OCI-LY3 (cell line): Measurements from ENCODE around the gene USHBP1.

Source experiments
- H2AFZ ChIP-seq: fragments of 200-600, 300-600 bp; shearing (Covaris generic); 2 replicates; pipeline ENCODE4 v1.6.0; 2014; ENCODE audit warnings: antibody characterized with exemption, low read depth, low read length
- H3K27ac ChIP-seq: fragments of 200-600, 300-600 bp; sonication (generic); 2 replicates; pipeline ENCODE4 v1.5.1; 2014; ENCODE audit warnings: mild to moderate bottlenecking, low read length, moderate library complexity, mixed read lengths
- H3K27me3 ChIP-seq: fragments of 200-600, 300-600 bp; sonication (generic); 2 replicates; pipeline ENCODE4 v1.6.1; 2014; ENCODE audit warnings: low read depth, low read length, mixed read lengths
- H3K36me3 ChIP-seq: fragments of 200-600, 300-600 bp; sonication (generic); replicated peaks from 2 replicates; pipeline ENCODE3; 2014; ENCODE audit warnings: low read depth, low read length, mixed read lengths
- H3K4me1 ChIP-seq: fragments of 300-600, 200-600 bp; sonication (generic); 2 replicates; pipeline ENCODE4 v1.6.1; 2014; ENCODE audit warnings: low read length, mixed read lengths
- H3K4me2 ChIP-seq: fragments of 200-600, 300-600 bp; sonication (generic); 2 replicates; pipeline ENCODE4 v1.6.1; 2014; ENCODE audit warnings: low read length, mixed read lengths
- H3K4me3 ChIP-seq: fragments of 300-600, 200-600 bp; sonication (generic); 2 replicates; pipeline ENCODE4 v1.5.1; 2014; ENCODE audit warnings: antibody characterized with exemption, mild to moderate bottlenecking, low read length, moderate library complexity
- H3K79me2 ChIP-seq: fragments of 300-600, 200-600 bp; shearing (Covaris generic); 2 replicates; pipeline ENCODE4 v1.6.1; 2014; ENCODE audit warnings: mild to moderate bottlenecking, low read length, mixed read lengths
- H3K9ac ChIP-seq: fragments of 300-600, 200-600 bp; shearing (Covaris generic); 2 replicates; pipeline ENCODE4 v1.6.0; 2014; ENCODE audit warnings: mild to moderate bottlenecking, low read length, moderate library complexity
- H3K9me3 ChIP-seq: fragments of 200-600, 300-600 bp; shearing (Covaris generic); 2 replicates; pipeline ENCODE4 v1.6.1; 2014; ENCODE audit warnings: low read length, mixed read lengths; ENCODE audit not compliant: insufficient read depth
- H4K20me1 ChIP-seq: fragments of 200-600, 300-600 bp; sonication (generic); 2 replicates; pipeline ENCODE4 v1.6.1; 2016; ENCODE audit warnings: low read length, mixed read lengths; ENCODE audit not compliant: insufficient read depth
- CTCF ChIP-seq: fragments of 200-600, 300-600 bp; sonication (generic); IDR thresholded peaks from 2 replicates; pipeline ENCODE4 v1.5.1; 2014; ENCODE audit warnings: antibody characterized with exemption, low read length, low read depth
- EZH2phosphoT487 ChIP-seq: fragments of 200-600 bp; shearing (Covaris generic); IDR thresholded peaks from 2 replicates; pipeline ENCODE4 v1.6.1; 2018; ENCODE audit warnings: antibody characterized with exemption, mixed run types, low read depth

The USHBP1 gene

DNA sequence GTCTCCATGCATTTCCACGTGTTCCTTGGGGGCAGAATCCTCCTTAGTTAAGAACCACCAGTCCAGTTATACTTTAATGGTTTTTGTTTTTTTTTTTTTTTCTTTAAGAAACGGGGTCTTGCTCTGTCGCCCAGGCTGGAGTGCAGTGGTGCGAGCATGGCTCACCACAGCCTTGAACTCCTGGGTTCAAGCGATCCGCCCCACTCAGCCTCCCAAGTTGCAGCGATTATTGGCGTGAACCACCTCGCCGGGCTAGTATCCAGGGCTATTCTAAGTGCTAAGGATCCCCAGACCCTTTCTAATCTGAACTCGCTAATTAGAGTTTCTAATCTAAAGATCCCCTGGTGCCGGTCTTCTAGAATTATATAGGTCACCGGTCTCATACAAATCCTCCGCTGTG lies 29.1 kb upstream of the USHBP1 start:
- H4K20me1 ChIP-seq: no peaks in the 10 kb centered on the region
- no peaks in the 10 kb centered on the region for H3K27me3 ChIP-seq
- no peaks in the 10 kb centered on the region for H3K79me2 ChIP-seq
- peak overlapping the region; percentile 92 for H3K4me2 ChIP-seq
- no peak overlapping the region for H3K9ac ChIP-seq
- no peak overlapping the region for H2AFZ ChIP-seq
- no peak overlapping the region for H3K27ac ChIP-seq
- peaks cover 21% of the 10 kb centered on the region for H3K36me3 ChIP-seq
- TF ChIP-seq EZH2phosphoT487: no peak
- no peak for TF ChIP-seq CTCF
- peaks cover 5% of the 10 kb centered on the region; the same call in 1 of the 2 replicates for H3K4me1 ChIP-seq
- H3K4me3 ChIP-seq: no peak overlapping the region
- H3K9me3 ChIP-seq: peaks cover 4% of the 10 kb centered on the region; the same call in 1 of the 2 replicates

DNA sequence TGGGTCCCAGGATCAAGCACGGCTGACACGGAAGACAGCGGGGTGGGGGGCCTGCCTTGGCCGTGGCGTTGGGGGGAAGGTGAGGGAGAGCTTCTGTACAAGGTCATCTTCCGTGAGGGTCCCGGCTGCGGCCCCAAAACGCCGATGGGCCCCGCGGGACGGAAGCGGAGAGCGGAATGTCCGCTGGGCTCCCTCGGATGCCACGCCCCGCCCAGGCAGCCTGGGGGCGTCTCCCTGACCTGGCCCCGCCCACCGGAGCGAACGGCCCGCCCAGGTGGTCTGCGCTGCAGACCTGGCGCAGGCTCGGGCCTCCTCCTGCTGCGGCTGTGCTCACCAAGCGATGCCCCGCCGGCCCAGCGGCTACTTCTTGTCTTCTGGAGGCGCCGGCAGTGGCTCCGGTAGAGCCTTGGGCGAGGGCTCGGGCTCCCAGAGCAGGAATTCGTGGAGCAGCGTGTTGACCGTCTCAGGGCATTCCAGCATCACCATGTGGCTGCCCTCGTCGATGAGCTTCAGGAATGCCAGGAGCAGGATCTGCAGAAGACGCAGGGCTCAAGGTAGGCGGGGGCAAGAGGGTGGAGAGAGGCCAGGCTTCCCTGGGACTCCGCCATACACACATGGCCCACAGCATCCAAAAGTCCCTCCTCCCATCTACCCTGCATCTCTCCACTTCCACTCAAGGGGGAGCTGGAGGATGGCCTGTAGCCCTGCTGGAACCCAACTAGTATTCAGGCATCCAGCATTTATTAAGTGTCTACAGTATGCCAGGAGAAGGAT lies 27.9 kb upstream of the USHBP1 start:
- H3K27ac ChIP-seq: peak overlapping the region; percentile 43

DNA sequence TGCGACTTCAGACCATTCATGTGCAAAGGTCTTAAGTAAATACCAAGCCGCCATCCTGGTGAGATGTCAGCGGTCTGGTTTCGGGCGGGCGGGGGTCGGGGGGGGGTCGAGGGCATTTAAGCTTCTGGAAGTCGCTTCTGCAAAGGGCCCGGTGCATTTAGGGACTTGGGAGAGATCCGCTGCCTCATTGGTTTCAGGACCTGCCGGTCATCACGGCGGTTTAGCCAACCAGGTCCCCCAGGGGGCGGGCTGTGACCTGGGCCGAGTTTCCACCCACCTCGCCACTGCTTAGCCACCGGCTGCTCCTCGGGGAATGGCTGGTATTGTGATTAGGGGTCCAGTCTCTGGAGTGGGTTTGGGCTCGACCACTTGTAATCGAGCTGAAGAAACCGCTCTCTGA lies 24.9 kb upstream of the USHBP1 start:
- peaks cover 7% of the 10 kb centered on the region for H3K36me3 ChIP-seq
- no peak overlapping the region for H3K4me2 ChIP-seq
- no peak overlapping the region for H2AFZ ChIP-seq
- no peak overlapping the region for H3K9ac ChIP-seq
- no peaks in the 10 kb centered on the region for H3K79me2 ChIP-seq
- no peaks in the 10 kb centered on the region for H3K9me3 ChIP-seq
- H3K4me3 ChIP-seq: no peak overlapping the region
- TF ChIP-seq EZH2phosphoT487 (no peak), CTCF (no peak)
- peaks cover 5% of the 10 kb centered on the region; the same call in 1 of the 2 replicates for H3K4me1 ChIP-seq
- H3K27ac ChIP-seq: no peak overlapping the region
- H4K20me1 ChIP-seq: no peaks in the 10 kb centered on the region
- H3K27me3 ChIP-seq: no peaks in the 10 kb centered on the region

More for the DNA sequence above, 27.9 kb upstream of the USHBP1 start:
- Histone ChIP-seq H3K79me2 (no peaks in the 10 kb centered on the region), H3K4me2 (peak overlapping the region; percentile 92), H3K36me3 (peaks cover 15% of the 10 kb centered on the region), H4K20me1 (no peaks in the 10 kb centered on the region), H3K27me3 (no peaks in the 10 kb centered on the region), H3K4me3 (peak overlapping the region; percentile 90), H3K4me1 (peaks cover 5% of the 10 kb centered on the region; the same call in 1 of the 2 replicates), H3K9me3 (no peaks in the 10 kb centered on the region), H2AFZ (peak overlapping the region; percentile 92), H3K9ac (peak overlapping the region; percentile 73)
- TF ChIP-seq EZH2phosphoT487: no peak
- TF ChIP-seq CTCF: peak; percentile 78

- H3K4me3 ChIP-seq: no peak overlapping the region
- H3K27me3 ChIP-seq: no peaks in the 10 kb centered on the region
- no peaks in the 10 kb centered on the region for H4K20me1 ChIP-seq
- no peak for TF ChIP-seq EZH2phosphoT487
- no peak for TF ChIP-seq CTCF
- H3K79me2 ChIP-seq: no peaks in the 10 kb centered on the region
- H3K4me2 ChIP-seq: no peak overlapping the region
- no peak overlapping the region for H3K27ac ChIP-seq
- H3K36me3 ChIP-seq: no peaks in the 10 kb centered on the region
- no peak overlapping the region for H2AFZ ChIP-seq
- H3K4me1 ChIP-seq: peaks cover 5% of the 10 kb centered on the region
- H3K9ac ChIP-seq: no peak overlapping the region
- H3K9me3 ChIP-seq: no peaks in the 10 kb centered on the region
These were observed 22.2 kb upstream of the USHBP1 start for GRCh38 chr19:17286752-17287151.
